ENCODE measurements around the gene RENBP. TPM values are rescaled to one million over a fixed set of nuclear protein-coding genes. Genes with fewer than 3 reads are reported as not detected.

RENBP gene
- total RNA-seq, 1 donor from 2014 or later, result 35.9 TPM

DNA sequence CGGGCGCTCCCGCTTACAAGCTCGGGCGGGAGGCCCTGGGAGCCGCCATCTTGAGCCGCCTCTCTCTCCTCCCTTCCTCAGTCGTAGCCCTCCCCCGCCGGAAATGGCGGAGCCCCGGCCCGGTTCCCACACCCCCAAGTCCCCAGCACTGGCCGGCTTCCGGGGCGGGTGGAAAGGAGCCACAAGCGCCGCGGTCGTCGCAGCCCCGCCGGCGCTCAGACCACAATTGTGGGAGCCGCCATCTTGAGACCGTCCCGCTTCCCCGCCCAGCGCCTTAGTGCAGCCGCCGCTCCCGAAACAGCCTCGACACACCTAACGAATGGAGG lies 26.6 kb upstream of the RENBP start:
- peak; percentile 88 to 90 for DNase-seq (ENCODE audit: low read depth in 2 of 2)

DNA sequence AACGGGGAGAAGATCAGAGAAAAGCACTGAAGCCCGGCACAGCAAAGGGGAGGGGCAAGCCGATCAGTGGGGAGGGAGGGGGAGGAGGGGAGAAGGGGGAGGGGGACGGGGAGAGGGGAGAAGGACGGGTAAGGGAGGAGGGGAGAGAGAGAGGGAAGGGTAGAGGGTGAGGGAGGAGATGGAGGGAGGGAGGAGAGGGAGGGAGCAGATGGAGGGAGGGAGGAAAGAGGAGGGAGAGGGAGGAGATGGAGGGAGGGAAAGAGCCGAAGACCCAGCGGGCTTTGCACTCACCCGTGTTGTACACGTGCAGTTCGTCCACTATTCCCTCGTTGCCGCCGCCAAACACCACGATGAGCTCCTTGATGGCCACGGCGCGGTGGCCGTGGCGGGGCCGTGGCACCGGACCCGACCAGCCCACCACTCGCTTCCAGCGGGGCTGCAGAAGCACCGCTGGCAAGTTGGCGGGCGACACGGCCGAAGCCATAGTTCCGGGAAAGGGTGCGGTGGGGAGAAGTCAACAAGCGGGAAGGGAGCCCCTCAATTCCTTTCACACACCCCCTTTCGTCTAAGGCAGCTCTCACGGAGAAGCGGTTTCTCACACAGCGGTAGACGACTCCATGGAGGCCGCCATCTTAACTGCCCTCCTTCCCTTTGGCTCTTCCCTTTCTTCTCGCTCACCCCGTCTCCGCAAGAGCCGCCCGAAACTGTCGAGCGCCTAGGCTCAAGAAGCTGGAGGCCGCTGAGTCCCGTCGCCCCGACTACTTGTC lies 26.1 kb upstream of the RENBP start:
- DNase-seq (ENCODE audit: low read depth in 2 of 2), result peak; percentile 34 to 59

DNA sequence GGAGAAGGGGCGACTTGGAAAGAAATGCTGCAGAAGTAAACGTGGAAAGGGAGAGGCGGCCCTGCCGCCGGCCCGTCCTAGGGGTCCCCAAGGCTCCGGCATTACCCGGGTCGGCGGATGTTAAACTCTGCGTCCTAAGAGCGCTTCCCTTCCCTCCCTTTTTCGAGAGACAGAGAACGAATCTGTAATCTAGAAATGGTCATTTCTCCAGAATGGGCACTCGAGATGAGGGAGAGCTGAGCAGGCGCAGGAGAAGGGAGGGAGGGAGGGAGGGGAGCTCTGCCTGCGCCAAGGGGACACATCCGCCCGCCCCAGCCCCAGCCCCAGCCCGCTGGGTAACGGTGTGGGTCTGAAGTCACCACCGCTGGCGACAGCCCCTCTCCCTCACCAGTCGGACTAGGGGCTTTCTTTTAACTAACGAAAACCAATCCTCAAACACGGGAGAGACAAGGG lies 25.5 kb upstream of the RENBP start:
- DNase-seq (ENCODE audit: low read depth in 2 of 2), result no peak

DNA sequence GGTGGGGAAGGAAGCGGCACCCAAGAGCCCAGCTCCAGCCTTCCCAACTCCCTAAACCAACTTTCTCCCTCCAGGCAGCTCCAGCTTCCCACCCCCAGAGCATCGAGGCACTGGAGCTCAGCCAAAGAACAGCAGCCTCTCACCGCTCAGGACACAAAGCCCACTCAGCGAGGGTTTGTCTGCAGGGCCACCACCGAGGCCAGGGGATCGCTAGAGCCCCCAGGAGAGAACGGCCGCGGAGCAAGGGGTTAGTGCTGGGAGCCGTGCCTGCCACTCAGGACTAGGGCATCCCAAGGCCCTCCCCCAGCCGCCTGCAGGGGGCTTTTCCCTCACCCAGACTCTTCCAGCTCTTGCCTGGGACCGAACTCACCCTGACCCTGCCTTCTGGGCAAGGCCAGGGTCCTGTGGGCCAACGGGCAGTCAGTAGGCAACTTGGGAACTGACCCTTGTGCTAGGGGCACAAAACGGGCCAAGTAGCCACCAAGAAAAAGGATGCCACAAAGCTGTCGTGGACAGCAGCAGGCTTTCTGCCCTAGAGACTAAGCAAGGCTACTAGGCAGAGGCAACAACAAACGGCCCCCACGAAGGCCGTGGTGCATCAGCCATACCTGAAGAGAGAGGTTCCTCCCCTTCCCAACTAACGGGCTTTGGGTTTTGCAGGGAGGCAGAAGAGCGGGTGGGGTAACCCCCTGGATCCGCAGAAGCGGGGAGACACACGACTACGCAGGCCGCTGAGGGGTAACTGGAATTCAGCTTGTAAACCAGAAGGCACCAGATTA lies 24.9 kb upstream of the RENBP start:
- no peak for DNase-seq (ENCODE audit: low read depth in 2 of 2)

DNA sequence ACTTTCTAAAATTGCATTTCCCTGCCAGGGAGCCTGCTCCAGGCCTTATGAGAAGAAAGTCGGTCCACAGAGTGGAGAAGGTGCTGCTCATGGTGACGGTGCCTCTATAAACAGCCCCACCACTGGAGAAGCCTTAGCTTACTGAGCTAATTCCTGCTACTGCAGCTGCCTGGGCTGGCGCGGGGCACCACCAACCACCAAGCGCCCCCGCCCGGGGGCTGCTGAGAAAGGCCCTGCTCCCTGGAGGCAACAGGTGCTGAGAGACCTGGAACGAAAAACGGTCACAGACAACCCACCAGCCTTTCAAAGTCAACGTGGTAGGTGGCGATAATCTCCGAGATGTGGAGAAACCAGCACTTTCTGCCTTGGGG lies 24.3 kb upstream of the RENBP start:
- no peak for DNase-seq (ENCODE audit: low read depth in 2 of 2)

DNA sequence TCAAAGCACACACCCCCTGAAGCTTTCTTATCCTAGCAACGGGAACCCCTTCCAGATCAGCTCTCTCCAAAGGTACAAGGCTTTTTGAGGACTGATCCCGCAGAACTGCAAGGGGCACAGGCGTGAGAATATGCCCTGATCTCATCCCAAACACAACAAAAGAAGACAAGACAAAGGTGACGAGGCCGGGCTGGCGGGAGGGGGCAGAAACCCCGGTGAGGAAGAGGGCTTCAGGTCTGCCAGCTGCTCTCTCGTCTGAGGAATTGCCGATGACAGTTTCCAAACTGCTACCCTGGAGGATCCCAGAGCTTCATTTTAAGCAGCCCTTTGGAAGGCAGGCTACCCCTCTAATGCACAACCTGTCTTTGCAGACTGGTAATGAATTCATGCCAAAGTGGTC lies 23.8 kb upstream of the RENBP start:
- no peak for DNase-seq (ENCODE audit: low read depth in 2 of 2)

DNA sequence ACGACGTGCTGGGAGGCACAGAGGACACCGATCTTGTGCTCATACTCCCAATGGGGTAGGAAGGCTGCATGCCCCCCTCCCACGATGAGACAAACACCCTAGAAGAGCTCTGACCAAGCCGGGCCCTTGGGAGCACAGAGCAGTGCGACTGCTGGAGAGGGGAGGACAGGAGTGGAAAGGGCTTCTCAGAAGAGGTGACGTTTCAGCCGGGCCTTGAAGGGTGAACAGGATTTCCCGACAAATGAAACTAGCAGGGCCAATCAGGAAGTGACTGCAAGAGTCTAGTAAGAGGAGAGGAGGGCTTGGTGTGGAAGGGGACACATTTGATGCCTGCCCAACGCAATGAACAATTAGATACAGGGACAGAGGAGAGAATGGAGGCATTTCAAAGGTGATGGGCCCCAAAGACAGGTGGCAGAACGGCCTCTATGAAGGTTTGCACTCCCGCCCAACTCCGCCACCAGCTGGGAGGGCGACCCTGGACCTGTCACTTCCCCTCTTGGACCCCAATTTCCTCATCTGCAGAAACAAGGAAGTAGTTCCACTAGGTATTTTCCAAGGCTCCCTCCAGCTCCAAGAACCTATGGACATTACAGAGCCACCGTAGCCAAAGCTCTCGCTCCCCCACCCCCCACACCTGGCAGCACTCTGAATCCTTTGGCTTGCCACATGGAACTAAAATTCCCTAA lies 23.2 kb upstream of the RENBP start:
- DNase-seq (ENCODE audit: low read depth in 2 of 2), result peak; percentile 35 to 59

DNA sequence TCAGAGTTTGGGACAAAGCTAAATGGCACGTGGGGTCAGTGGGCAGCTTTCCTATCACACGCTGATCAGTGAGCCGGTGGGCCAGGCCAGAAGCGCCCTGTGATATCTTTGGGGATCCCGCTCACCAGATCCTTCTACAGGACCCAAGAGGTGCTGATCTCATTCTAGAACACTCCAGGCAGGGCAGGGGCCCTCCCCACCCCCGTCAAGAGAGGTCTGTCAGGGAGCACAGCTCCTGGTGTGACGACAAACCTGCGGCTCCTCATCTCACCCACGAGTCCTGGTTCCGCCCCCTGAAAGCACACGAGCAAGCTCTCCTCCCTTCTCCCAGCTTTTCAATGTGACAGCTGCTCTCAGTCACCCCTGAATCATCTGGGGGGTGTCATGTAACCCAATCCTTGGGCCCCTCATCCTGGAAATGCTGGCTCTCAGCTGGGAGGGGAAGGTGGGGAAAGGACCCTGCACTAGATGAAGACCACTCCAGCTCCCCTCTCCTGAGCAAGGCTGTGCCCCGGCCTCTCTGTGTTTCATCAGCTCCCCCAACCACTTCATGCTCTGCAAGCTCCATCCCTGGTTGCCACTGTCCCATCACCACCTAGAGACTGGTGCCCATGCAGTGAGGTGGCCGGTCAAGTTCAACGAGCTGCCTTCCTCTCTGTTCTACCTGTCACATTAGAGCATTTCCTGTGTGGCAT lies 22.5 kb upstream of the RENBP start:
- no peak for DNase-seq (ENCODE audit: low read depth in 2 of 2)

DNA sequence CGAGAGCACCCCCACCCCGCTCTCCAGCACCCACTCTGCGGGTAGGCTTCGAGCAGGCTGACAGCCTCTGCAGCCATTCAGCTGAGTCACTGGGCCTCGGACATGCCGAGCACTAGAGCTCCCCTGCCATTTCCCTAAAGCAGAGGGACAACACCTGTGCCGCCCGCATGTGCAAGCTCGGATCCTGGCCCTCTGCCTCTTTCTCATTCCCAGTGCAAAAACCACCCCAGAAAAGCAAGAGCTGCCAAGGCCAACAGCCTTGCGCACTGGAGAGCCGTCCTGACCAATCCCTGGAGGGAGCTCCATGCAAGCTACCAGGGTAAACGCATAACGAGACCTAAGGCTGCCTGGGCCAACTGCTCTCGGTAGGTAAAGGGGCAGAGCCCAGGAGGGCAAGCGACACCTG lies 21.8 kb upstream of the RENBP start:
- DNase-seq (ENCODE audit: low read depth in 2 of 2), result no peak

DNA sequence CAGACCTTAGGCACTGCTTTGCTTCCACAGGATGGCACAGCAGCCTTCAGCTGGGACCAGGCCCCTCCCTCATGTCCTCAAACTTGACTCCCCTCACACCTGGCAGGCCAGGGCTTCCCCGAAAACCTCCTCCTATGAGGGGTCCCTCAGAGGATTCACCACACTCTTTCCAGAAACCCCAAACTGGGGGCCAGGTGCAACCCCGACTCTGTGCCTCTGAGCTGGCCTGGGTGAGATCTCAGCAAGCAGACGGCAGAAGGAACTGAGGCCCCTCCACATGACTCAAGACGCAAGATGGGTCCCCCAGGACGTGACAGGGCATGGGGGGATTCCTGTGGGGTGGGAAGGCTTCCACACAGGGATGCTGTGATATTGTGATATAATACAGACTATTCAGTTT lies 21.0 kb upstream of the RENBP start:
- DNase-seq (ENCODE audit: low read depth in 2 of 2), result no peak

DNA sequence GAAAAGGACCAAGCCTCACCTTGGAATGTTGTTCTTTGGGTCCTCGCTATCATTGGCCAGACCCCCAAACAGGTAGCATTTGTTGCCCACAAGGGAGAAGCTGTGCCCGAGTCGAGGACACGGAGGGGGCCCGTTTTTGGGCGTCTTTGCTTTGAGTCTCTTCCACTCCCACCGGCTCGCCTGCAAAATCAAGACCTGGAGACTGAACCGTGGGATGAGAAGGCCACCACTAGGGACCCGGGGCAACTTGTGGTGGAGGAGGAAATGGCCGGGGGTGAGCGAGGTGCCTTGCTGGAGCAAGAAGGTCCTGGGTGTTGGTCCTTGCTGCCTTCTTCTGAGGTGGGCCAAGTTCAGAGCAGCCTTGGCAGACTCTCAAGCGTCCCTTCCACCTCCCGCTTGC lies 19.7 kb upstream of the RENBP start:
- no peak for DNase-seq (ENCODE audit: low read depth in 2 of 2)

DNA sequence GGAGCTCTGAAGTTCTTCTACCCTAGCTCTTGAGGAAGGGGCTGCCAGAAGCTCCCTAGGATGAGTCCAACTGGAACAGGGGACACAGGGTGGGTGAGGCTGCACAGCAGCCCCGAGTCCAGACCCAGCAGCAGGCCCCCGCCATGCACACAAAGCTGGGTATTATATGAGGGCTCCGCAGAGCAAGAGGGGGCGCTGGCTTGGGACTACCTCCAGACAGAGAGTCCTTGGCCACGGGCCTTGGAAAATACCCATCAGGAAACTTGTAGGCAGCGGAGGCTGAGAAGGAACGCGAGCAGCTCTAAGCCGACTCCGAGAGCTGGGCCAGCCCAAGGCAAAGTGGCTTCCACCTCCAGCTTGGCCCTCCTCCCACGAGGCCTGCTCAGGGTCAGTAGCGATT lies 19.1 kb upstream of the RENBP start:
- DNase-seq (ENCODE audit: low read depth in 2 of 2), result no peak

DNA sequence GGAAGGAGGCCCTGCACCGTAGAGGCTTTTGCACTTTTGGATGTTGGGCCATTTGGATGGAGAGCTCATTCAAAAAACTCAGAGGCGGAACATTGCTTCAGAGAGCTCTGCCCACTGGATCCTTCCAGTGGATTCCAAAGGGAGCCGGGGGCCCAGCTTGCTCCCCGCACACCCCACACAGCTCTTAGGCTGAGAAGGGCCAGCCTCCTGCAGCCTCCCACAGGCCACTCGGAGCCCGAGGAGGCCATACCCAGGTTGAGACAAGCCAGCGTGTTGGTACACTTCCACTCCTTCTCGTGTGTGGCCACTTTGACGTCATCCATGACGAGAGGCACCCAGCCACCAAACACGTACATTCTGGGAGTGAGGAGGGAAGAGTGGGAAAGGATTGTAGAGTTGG lies 16.8 kb upstream of the RENBP start:
- DNase-seq (ENCODE audit: low read depth in 2 of 2), result no peak

DNA sequence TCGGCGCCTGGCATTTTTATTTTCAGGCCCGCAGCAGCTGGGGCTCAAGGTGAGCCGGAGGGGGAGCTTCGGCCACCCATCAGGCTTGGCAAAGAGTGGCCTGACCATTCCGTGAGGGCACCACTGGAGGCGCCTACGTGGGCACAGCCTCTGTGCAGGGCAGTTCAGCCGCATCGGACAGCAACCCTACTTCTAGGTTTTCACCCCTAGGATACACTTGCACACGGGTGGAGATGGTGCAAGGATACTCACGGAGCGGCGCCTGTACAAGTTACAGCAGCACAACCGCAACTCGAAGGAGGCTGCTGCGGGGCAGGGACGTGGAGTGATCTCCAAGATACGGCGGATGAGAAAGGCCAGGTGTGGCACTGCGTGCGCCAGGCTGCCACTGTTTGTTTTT lies 16.3 kb upstream of the RENBP start:
- DNase-seq (ENCODE audit: low read depth in 2 of 2), result no peak

DNA sequence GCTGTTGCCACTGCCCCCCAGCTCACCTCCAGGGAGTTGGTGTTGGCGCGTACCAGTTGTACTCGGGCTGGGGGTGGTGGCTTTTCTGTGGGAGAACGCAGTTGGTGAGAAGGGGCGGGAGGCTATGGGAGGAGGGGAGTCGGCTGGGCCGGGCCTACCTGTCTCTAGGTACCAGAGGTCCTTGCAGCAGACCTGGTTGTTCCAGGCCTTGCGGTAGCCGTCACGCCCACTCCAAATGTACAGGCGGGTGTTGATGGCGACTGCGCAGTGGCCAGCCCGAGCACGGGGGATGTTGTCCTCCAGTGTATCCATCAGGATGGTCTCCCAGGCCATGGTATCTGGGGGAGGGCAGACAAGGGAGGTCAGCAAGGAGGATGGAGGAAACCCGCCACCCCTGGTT lies 15.6 kb upstream of the RENBP start:
- no peak for DNase-seq (ENCODE audit: low read depth in 2 of 2)

DNA sequence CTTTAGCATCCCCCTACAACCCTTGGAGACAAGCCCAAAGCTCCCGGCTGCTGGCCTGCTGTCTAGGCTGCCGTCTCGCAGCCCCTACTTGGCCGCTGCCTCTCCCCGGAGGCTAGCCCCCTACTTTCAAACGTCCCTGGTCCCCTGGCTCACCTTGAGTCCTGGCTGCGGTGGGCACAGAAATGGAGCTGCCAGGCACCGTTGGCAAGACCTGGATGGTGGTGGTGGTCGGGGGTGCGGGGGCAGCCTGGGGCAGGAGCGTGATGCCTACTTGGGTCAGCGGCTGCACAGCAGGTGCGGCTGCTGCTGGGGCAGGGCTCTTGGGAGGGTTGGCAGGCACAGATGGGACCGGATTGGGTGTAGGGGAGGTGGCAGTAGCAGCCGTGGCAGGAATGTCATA lies 15.2 kb upstream of the RENBP start:
- DNase-seq (ENCODE audit: low read depth in 2 of 2), result no peak

DNA sequence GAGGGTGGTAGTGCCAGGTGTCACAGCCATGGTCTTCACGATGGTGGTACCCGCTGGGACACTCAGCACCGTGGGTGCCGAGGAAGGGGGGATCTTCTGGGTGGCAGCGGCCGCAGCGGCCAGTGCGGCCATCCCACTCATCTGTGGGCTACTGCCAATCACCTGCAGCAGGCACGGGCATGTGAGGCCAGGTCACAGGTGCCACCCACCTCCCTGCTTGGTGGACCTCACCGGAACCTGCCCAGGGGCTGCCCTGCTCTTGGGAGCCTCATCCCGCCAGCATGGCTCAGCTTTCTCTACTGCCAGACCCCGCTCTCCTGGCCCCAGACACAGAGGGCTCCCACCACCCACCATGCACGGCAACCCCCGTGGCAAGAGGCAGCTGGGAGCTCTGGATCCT lies 14.2 kb upstream of the RENBP start:
- no peak for DNase-seq (ENCODE audit: low read depth in 2 of 2)

DNA sequence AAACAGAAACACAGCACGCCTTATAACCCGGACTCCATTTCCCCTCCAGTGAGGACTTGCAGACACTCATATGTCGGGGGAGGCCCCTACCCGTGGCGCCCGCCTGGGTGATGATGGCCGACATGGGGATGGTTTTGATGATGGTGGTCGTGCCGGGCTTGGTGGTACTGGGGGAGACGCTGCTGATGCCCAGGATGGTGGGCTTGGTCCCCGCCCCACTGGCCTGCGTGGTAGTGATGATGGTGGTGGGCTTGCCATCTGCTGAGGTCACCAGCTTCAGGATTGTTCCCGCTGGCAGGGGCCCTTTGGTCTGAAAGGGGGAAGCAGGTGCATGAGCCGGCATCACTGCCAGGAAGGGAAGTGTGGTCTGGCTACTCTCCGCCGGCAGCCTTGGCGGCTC lies 12.8 kb upstream of the RENBP start:
- DNase-seq (ENCODE audit: low read depth in 2 of 2), result no peak

DNA sequence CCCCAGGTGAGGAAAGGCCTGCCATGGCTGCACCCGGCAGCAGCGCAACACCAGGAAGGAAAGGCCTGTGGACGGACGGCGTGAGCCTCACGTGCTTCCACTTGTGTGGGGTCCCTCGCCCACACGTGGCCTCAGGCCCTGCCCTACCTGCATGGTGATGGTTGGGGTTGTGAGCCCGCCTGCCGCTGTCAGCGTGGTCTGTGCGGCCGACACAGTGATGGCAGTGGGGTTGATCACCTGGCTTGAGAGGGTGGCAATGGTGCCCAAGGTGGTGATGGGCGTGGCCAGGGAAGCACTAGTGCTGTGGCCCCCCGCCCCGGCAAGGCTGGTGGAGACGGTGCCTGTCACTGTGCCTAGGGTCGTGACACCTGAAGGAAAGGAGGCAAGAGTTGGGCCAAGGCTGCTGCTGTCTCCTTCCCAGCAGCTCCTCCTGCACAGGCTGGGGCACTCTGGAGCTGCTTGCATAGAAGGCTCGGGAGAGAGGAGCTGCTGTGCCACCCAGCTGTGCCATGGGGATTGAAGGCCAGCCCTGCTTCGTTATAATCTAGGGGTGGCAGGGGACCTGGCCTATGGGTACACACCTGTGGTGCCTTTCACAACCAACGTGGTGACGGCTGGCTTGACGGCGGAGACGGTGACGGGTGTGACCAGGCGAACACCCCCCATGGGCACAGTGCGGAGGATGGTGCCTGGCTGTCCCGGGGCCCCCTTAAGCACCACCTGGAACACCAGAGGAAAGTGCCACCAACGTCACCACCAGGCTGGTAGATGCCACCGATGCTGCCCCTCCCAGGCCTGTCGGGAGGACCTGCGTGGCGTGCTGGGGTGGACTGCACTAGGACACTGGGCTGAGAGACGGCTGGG lies 11.8 kb upstream of the RENBP start:
- no peak for DNase-seq (ENCODE audit: low read depth in 2 of 2)

DNA sequence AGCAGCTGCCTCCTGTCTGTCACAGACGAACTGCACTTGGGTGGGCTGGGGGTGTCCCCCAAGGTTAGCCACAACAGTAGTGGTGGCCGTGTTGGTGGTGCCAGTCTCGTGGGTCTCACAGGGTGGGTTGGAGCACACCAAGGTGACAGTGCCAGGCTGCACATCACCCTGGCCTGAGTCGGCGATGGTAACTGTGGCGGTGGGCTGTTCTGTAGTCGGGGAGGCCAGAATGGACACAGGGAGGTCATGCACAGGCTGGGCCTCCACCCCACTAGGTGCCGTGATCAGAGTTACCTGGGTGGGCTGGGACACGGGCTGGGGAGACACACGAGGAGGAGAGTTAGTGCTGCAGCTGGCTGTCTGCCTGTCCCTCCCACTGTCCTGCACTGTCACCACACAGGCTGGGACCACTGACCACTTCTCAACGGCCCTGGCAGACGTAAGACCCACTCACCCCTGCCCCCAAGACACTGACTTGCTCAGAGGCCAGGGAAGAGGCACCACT lies 10.8 kb upstream of the RENBP start:
- no peak for DNase-seq (ENCODE audit: low read depth in 2 of 2)
